ENCODE measurements around the gene APOB. TPM values are rescaled to one million over a fixed set of nuclear protein-coding genes. Genes with fewer than 3 reads are reported as not detected.

The APOB gene
- total RNA-seq, 2 experiments from 2014 or later = not detected

DNA sequence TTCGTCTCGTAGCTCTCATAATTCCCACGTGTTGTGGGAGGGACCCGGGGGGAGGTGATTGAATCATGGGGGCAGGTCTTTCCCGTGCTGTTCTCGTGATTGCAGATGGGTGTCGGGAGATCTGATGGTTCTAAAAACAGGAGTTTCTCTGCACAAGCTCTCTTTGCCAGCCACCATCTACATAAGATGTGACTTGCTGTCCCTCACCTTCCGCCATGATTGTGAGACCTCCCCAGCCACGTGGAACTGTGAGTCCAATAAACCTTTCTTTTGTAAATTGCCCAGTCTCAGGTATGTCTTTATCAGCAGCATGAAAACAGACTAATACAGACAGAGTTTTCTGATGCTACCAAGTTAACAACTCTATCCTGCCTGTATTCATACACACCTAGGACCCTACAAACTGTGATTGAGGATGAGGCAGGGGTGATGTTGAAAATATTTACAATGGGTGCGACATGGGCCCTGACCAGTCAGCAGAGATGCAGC lies 3.9 kb downstream of the APOB start:
- no peak for DNase-seq
- no peaks in the 10 kb centered on the region for H3K36me3 Mint-ChIP-seq (ENCODE audit: low read depth)
- H3K27me3 Mint-ChIP-seq = peaks cover 12% of the 10 kb centered on the region
- H3K9me3 Mint-ChIP-seq = no peaks in the 10 kb centered on the region
- ChIA-PET CTCF (interaction anchor here (1.4 kb wide), 1 partner anchor 78 kb away, joined by 3 read pairs; no protein-coding TSS in a partner anchor), POLR2A (no interaction called here)
- H3K4me1 Mint-ChIP-seq (ENCODE audit: low read depth) = peaks cover 3% of the 10 kb centered on the region
- H3K27ac Mint-ChIP-seq = no peak overlapping the region
- intact Hi-C loops (cut with micrococcal nuclease) = loop anchor here (2.0 kb wide), 1 partner anchor 277 kb away; no protein-coding TSS in a partner anchor
- TF ChIP-seq CTCF (IDR thresholded peaks at IDR 0.05) = no peak
- no peak overlapping the region for H3K4me3 Mint-ChIP-seq
- ATAC-seq = no peak

DNA sequence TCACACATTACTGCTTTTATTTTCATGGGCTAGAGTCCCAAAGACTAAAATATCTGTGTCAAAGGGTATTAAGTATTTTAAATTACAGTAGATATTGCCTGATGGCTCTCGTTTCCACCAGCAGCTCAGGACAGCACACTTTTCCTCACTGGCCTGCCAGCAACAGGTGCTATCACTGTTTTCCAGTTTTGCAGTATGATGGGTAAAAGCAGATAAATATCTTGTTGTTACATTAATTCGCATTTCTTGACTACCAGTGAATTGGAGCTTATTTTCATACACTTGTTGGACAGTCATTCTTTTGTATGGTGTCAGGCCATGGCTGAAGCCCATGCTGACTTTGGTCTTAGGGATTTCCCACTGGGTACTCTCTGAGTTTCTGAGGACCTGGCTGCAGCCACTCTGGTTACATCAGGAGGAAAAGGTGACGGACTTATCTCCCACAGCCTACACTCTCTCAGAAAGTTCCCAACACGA lies 4.8 kb downstream of the APOB start:
- no peak for DNase-seq
- ChIA-PET CTCF (interaction anchor here (1.4 kb wide), 1 partner anchor 79 kb away, joined by 3 read pairs; no protein-coding TSS in a partner anchor), POLR2A (no interaction called here)
- ATAC-seq = no peak
- Mint-ChIP-seq H3K9me3 (no peaks in the 10 kb centered on the region), H3K27ac (no peak overlapping the region), H3K4me1 (ENCODE audit: low read depth) (peaks cover 3% of the 10 kb centered on the region), H3K27me3 (peaks cover 7% of the 10 kb centered on the region), H3K4me3 (no peak overlapping the region), H3K36me3 (ENCODE audit: low read depth) (no peaks in the 10 kb centered on the region)
- intact Hi-C loops (cut with micrococcal nuclease) = no loop called here
- no peak for TF ChIP-seq CTCF (IDR thresholded peaks at IDR 0.05)

DNA sequence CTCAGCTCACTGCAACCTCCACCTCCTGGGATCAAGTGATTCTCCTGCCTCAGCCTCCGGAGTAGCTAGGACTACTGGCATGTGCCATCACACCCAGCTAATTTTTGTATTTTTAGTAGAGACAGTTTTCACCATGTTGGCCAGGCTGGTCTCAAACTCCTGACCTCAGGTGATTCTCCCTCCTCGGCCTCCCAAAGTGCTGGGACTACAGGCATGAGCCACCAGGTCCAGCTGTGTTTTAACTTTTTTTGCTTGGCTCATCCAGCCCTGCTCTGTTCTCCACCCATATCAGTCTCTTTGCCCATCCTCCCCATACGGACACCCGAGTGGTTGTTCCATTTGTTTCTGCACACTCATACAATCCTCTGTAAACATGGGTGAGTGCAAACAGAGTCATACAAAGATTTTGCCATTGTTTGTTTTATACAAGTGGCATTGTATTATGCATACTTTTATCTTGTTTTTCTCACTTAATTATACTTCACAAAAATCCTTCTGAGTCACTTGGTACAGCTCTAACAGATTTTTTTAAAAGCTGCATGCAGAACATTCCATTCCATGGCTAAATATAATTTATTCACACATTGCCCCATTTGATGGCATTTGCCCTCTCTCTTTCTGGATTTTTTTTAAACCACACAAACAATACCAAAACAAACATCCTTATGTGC lies 5.3 kb downstream of the APOB start:
- Mint-ChIP-seq H3K36me3 (ENCODE audit: low read depth) (no peaks in the 10 kb centered on the region), H3K27me3 (peaks cover 7% of the 10 kb centered on the region), H3K9me3 (no peaks in the 10 kb centered on the region), H3K4me1 (ENCODE audit: low read depth) (peaks cover 3% of the 10 kb centered on the region), H3K27ac (no peak overlapping the region), H3K4me3 (no peak overlapping the region)
- ChIA-PET POLR2A (no interaction called here), CTCF (interaction anchor here (1.4 kb wide), 1 partner anchor 80 kb away, joined by 3 read pairs; no protein-coding TSS in a partner anchor)
- ATAC-seq (no peak), DNase-seq (no peak)
- intact Hi-C loops (cut with micrococcal nuclease) = no loop called here
- TF ChIP-seq CTCF (IDR thresholded peaks at IDR 0.05) = no peak

DNA sequence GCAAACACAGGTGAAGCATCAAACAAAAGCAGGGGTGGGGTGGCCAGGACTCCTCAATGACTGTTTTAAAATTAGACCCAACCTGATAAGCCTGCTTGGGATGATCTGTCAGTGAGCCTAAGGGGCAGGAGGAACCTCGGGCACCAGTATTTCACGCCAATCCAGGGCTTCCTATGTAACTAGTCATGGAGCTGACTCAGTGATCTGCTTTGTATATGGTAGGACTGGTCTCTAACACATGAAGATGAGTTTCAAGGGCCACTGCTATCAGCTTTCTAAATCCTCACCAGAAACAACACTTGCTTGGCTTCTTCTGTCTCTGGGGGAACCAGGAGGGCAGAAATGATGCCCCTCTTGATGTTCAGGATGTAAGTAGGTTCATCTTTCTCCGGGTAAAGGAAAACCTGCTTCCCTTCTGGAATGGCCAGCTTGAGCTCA lies 6.2 kb downstream of the APOB start:
- CTCF ChIA-PET = no interaction called here
- POLR2A ChIA-PET = no interaction called here
- Mint-ChIP-seq H3K36me3 (ENCODE audit: low read depth) (no peaks in the 10 kb centered on the region), H3K9me3 (no peaks in the 10 kb centered on the region), H3K27me3 (peaks cover 3% of the 10 kb centered on the region), H3K27ac (no peak overlapping the region), H3K4me1 (ENCODE audit: low read depth) (no peaks in the 10 kb centered on the region), H3K4me3 (no peak overlapping the region)
- ATAC-seq (no peak), DNase-seq (no peak)
- TF ChIP-seq CTCF (IDR thresholded peaks at IDR 0.05) = no peak
- intact Hi-C loops (cut with micrococcal nuclease) = no loop called here
